ENCODE measurements around the gene KLHL42.
"Not testable (repeated sequence)": the region's sequence is repeated elsewhere in the genome, so short reads cannot be mapped to it uniquely, and the experiment has no call there.

Gene KLHL42

GRCh38 chr12:27820564-27820963, 40.5 kb downstream of the KLHL42 start:
- DNase-seq: no peak

- DNase-seq: peak; percentile 69
Observed at GRCh38 chr12:27821259-27821973, 41.4 kb downstream of the KLHL42 start.

- peak; percentile 27 for DNase-seq
Observed at GRCh38 chr12:27822076-27822712, 42.2 kb downstream of the KLHL42 start.

- DNase-seq: no peak
Observed at GRCh38 chr12:27823038-27823437, 43.0 kb downstream of the KLHL42 start.

- DNase-seq: no peak
Observed at GRCh38 chr12:27824126-27824842, 44.3 kb downstream of the KLHL42 start.

- DNase-seq: no peak
Observed at GRCh38 chr12:27826076-27826475, 46.0 kb downstream of the KLHL42 start.

GRCh38 chr12:27828196-27828595, 48.2 kb downstream of the KLHL42 start:
- no peak for DNase-seq

- no peak for DNase-seq
Observed at GRCh38 chr12:27838543-27839185, 58.6 kb downstream of the KLHL42 start.

GRCh38 chr12:27840229-27840999, 60.4 kb downstream of the KLHL42 start:
- no peak for DNase-seq

GRCh38 chr12:27841392-27841882, 61.4 kb downstream of the KLHL42 start:
- no peak for DNase-seq

GRCh38 chr12:27843714-27844245, 63.7 kb downstream of the KLHL42 start:
- no peak for DNase-seq

- DNase-seq: no peak
Observed at GRCh38 chr12:27844366-27845090, 64.5 kb downstream of the KLHL42 start.

GRCh38 chr12:27845187-27845586, 65.2 kb downstream of the KLHL42 start:
- DNase-seq: no peak

- DNase-seq: not testable (repeated sequence)
Observed at GRCh38 chr12:27845706-27846105, 65.7 kb downstream of the KLHL42 start.

- not testable (repeated sequence) for DNase-seq
Observed at GRCh38 chr12:27847293-27847692, 67.3 kb downstream of the KLHL42 start.

GRCh38 chr12:27851311-27851710, 71.3 kb downstream of the KLHL42 start:
- DNase-seq: no peak

- DNase-seq: no peak
Observed at GRCh38 chr12:27852117-27852516, 72.1 kb downstream of the KLHL42 start.

Measured in kidney glomerular epithelial cell (primary cell).